Endothelial cell of umbilical vein (primary cell): Measurements from ENCODE around the gene MYOM3. TPM values are rescaled to one million over a fixed set of nuclear protein-coding genes. Genes with fewer than 3 reads are reported as not detected.

ENCODE experiments used
- BruUV-seq: library from RNA; stranded (reverse); fragments of 400-500 nt; replicated peaks from 2 replicates; lab custom pipeline; 2021; lab: Mats Ljungman, UMichigan
- CTCF ChIA-PET: fragments of 300-600, 350-600 bp; sonication (Branson Sonifier 250); formaldehyde crosslinking; loops from one replicate; lab custom pipeline; 2021; ENCODE audit warnings: antibody characterized with exemption, inconsistent platforms; lab: Charles Lee
- POLR2A ChIA-PET: fragments of 300-600, 350-600 bp; sonication (Branson Sonifier 250); formaldehyde crosslinking; loops from one replicate; lab custom pipeline; 2021; ENCODE audit warnings: antibody characterized with exemption, inconsistent platforms; lab: Charles Lee
- DNase-seq: peaks from one replicate; pipeline ENCODE4 v3.0.0-alpha.2; 2011; ENCODE audit warnings: low read depth, low spot score
- FAIRE-seq: peaks from 2 replicates; lab custom pipeline; 2011; peaks lifted over from hg19 to GRCh38; lab: Jason Lieb, UNC
- H2AFZ ChIP-seq: 2 replicates; pipeline ENCODE4 v1.6.0; 2012; ENCODE audit warnings: low read depth, low read length, control low read depth, inconsistent platforms
- H3K27ac ChIP-seq: 2 replicates; pipeline ENCODE4 v1.5.1; 2011; ENCODE audit warnings: low read depth, mild to moderate bottlenecking, control low read depth, low read length, moderate library complexity; ENCODE audit not compliant: insufficient read depth
- H3K27me3 ChIP-seq, 2 experiments: 2 replicates each; pipeline versions ENCODE4 v1.6.0 to v1.6.1; 2011; ENCODE audit warnings: low read length in 2 of 2, mixed read lengths in 1 of 2; ENCODE audit not compliant: control insufficient read depth in 2 of 2, insufficient read depth in 2 of 2
- H3K36me3 ChIP-seq, 2 experiments: 2 replicates in 1 of 2; 3 replicates in 1 of 2; pipeline ENCODE4 v1.5.1; 2011; ENCODE audit warnings: low read length in 2 of 2, mild to moderate bottlenecking in 1 of 2, moderate library complexity in 1 of 2; ENCODE audit not compliant: control insufficient read depth in 2 of 2, insufficient read depth in 2 of 2; ENCODE audit errors: extremely low read depth in 1 of 2
- H3K4me1 ChIP-seq: 3 replicates; pipeline ENCODE4 v1.5.1; 2011; ENCODE audit warnings: mild to moderate bottlenecking, low read length; ENCODE audit not compliant: control insufficient read depth, insufficient read depth; ENCODE audit errors: extremely low read depth
- H3K4me2 ChIP-seq: 2 replicates; pipeline ENCODE4 v1.6.1; 2011; ENCODE audit warnings: low read length, control low read depth, mixed read lengths; ENCODE audit not compliant: insufficient read depth
- H3K4me3 ChIP-seq, 3 experiments: fragments of 200-600 bp in 1 of 3; sonication (generic), shearing (Covaris generic) in 1 of 3; replicated peaks in 1 of 3; 2 replicates each; pipeline ENCODE4 v1.5.1; 2011 to 2016; ENCODE audit warnings: control low read depth in 3 of 3, low read length in 3 of 3, mild to moderate bottlenecking in 2 of 3, inconsistent platforms in 1 of 3, low read depth in 1 of 3, moderate library complexity in 1 of 3; ENCODE audit not compliant: insufficient read depth in 1 of 3
- H3K79me2 ChIP-seq: 2 replicates; pipeline ENCODE4 v1.6.0; 2012; ENCODE audit warnings: low read length, inconsistent platforms; ENCODE audit not compliant: control insufficient read depth, insufficient read depth
- H3K9ac ChIP-seq: replicated peaks from 2 replicates; pipeline ENCODE3; 2011; ENCODE audit warnings: low read length, control low read depth; ENCODE audit not compliant: insufficient read depth; ENCODE audit errors: extremely low read depth
- H3K9me1 ChIP-seq: replicated peaks from 3 replicates; pipeline ENCODE4 v1.6.0; 2011; ENCODE audit warnings: mild to moderate bottlenecking, low read length; ENCODE audit not compliant: control insufficient read depth, insufficient read depth; ENCODE audit errors: extremely low read depth
- H3K9me3 ChIP-seq: replicated peaks from 2 replicates; pipeline ENCODE4 v1.5.1; 2012; ENCODE audit warnings: low read length, inconsistent platforms; ENCODE audit not compliant: control insufficient read depth, insufficient read depth
- H4K20me1 ChIP-seq: replicated peaks from 2 replicates; pipeline ENCODE3; 2011; ENCODE audit warnings: mild to moderate bottlenecking, low read length; ENCODE audit not compliant: control insufficient read depth, insufficient read depth; ENCODE audit errors: extremely low read depth
- CTCF ChIP-seq, 2 donors: IDR thresholded peaks; 1 replicate in 1 of 2; 2 replicates in 1 of 2; pipeline ENCODE4 v1.5.1; 2011; ENCODE audit warnings: low read length in 2 of 2, mild to moderate bottlenecking in 2 of 2, moderate library complexity in 2 of 2, control low read depth in 1 of 2, inconsistent platforms in 1 of 2, low read depth in 1 of 2; ENCODE audit not compliant: insufficient read depth in 1 of 2; ENCODE audit errors: extremely low read depth in 1 of 2
- EZH2 ChIP-seq: IDR thresholded peaks from 2 replicates; pipeline ENCODE4 v1.6.1; 2012; ENCODE audit warnings: borderline replicate concordance, low read depth, mild to moderate bottlenecking, moderate library complexity, low read length, inconsistent platforms; ENCODE audit not compliant: severe bottlenecking
- FOS ChIP-seq: IDR thresholded peaks from 2 replicates; pipeline ENCODE4 v1.6.1; 2011; ENCODE audit warnings: mild to moderate bottlenecking, low read length, moderate library complexity, borderline replicate concordance; ENCODE audit not compliant: insufficient read depth
- GATA2 ChIP-seq: IDR thresholded peaks from 2 replicates; pipeline ENCODE4 v1.7.0; 2011; ENCODE audit warnings: low read depth, mild to moderate bottlenecking, moderate library complexity, mixed read lengths, low read length; ENCODE audit not compliant: insufficient read length, insufficient read depth
- MAX ChIP-seq: IDR thresholded peaks from 2 replicates; pipeline ENCODE4 v1.6.1; 2011; ENCODE audit not compliant: insufficient read depth, insufficient read length
- MYC ChIP-seq: IDR thresholded peaks from one replicate; pipeline ENCODE4 v1.6.1; 2011; ENCODE audit warnings: mild to moderate bottlenecking, low read depth, low read length
- POLR2A ChIP-seq: IDR thresholded peaks from 2 replicates; pipeline ENCODE4 v1.6.1; 2012; ENCODE audit warnings: low read depth, mild to moderate bottlenecking, control low read depth, low read length
- POLR2AphosphoS5 ChIP-seq: IDR thresholded peaks from 2 replicates; pipeline ENCODE4 v1.6.1; 2012; ENCODE audit warnings: low read depth, mild to moderate bottlenecking, control low read depth, low read length, moderate library complexity; ENCODE audit not compliant: insufficient read depth
- dilution Hi-C: fragments of 300-500 bp; cut with MboI; formaldehyde crosslinking; loops from one replicate; pipeline ENCODE4 v1.15.0; 2019; ENCODE audit warnings: low sequenced_read_pairs; ENCODE audit not compliant: extremely low pct_ligation_motif_present
- intact Hi-C: fragments of 100-400 bp; cut with micrococcal nuclease; formaldehyde crosslinking; loops from one replicate; pipeline ENCODE4 v1.10.0; 2022
- polyA plus RNA-seq, 4 experiments: library from polyadenylated mRNA; depleted of rRNA in 3 of 4; stranded (reverse) in 3 of 4; unstranded in 1 of 4; fragments of >200 nt; gene quantifications; 2 replicates each; pipeline versions ENCODE4 v1.2.1 to v1.2.3, GENCODE V29; 2011 to 2012; ENCODE audit warnings: missing spikeins in 1 of 4
- total RNA-seq: library from RNA; stranded (reverse); gene quantifications from 2 replicates; pipeline ENCODE4 v1.2.3, GENCODE V29; 2021

MYOM3 gene
- total and polyA plus RNA-seq, 2 donors (not counting 3 experiments of a cell fraction or from before 2014, with no cell fraction given): 0.11 to 0.40 TPM

- no peak for FAIRE-seq
- H3K9me1 ChIP-seq: no peaks in the 10 kb centered on the region
- H2AFZ ChIP-seq: no peak overlapping the region
- H3K79me2 ChIP-seq: no peaks in the 10 kb centered on the region
- intact Hi-C loops: no loop called here
- no peaks in the 10 kb centered on the region for H4K20me1 ChIP-seq
- H3K4me2 ChIP-seq: no peak overlapping the region
- no peak for TF ChIP-seq CTCF (IDR thresholded peaks at IDR 0.05; ENCODE audit: extremely low read depth in 1 of 2, insufficient read depth in 1 of 2, low read depth in 1 of 2, low read length in 2 of 2)
- TF ChIP-seq MAX: no peak
- no peak for TF ChIP-seq POLR2AphosphoS5
- TF ChIP-seq FOS: no peak
- TF ChIP-seq POLR2A: no peak
- no peak for TF ChIP-seq GATA2
- TF ChIP-seq MYC: no peak
- TF ChIP-seq EZH2: no peak
- BruUV-seq: no TSS peak
- no peak overlapping the region for H3K27ac ChIP-seq
- no peak overlapping the region for H3K9ac ChIP-seq
- H3K27me3 ChIP-seq: peaks cover 0 to 2% of the 10 kb centered on the region in 2 experiments
- CTCF ChIA-PET: no interaction called here
- POLR2A ChIA-PET: no interaction called here
- no peaks in the 10 kb centered on the region for H3K9me3 ChIP-seq
- no peaks in the 10 kb centered on the region for H3K4me1 ChIP-seq
- DNase-seq: no peak
- no peak overlapping the region for H3K4me3 ChIP-seq
- H3K36me3 ChIP-seq: no peaks in the 10 kb centered on the region
- dilution Hi-C loops: no loop called here
These were observed 28.8 kb upstream of the MYOM3 start for GRCh38 chr1:24140741-24141181.
